Measurements from ENCODE around the gene ECSIT. TPM values are rescaled to one million over a fixed set of nuclear protein-coding genes. Genes with fewer than 3 reads are reported as not detected.
"Not testable (repeated sequence)": the region's sequence is repeated elsewhere in the genome, so short reads cannot be mapped to it uniquely, and the experiment has no call there.

ECSIT gene
- total RNA-seq, 1 experiment from 2014 or later = 39.8 TPM

GRCh38 chr19:11576227-11576626 lies 47.3 kb upstream of the ECSIT start:
- POLR2A ChIA-PET = interaction anchor here (0.6 kb wide), 1 partner anchor 192 kb away, joined by 4 read pairs; the partner anchor contains the start of gene EPOR
- H3K9me3 ChIP-seq = no peaks in the 10 kb centered on the region
- H3K4me3 ChIP-seq (ENCODE audit: low read depth, low read length) = no peak overlapping the region
- no peak overlapping the region for H3K4me3 Mint-ChIP-seq (ENCODE audit: unreplicated experiment)
- no peak for TF ChIP-seq CTCF (IDR thresholded peaks at IDR 0.05; ENCODE audit: insufficient read depth in 1 of 2, low read depth in 1 of 2, low read length in 1 of 2, severe bottlenecking in 1 of 2, unreplicated experiment in 1 of 2)
- H3K27me3 Mint-ChIP-seq (ENCODE audit: insufficient read depth, unreplicated experiment) = no peaks in the 10 kb centered on the region
- H3K4me1 ChIP-seq = no peaks in the 10 kb centered on the region
- intact Hi-C loops (cut with micrococcal nuclease; ENCODE audit: unreplicated experiment) = no loop called here
- H3K27ac Mint-ChIP-seq (ENCODE audit: unreplicated experiment) = no peak overlapping the region
- CTCF ChIA-PET = no interaction called here
- H3K9me3 Mint-ChIP-seq (ENCODE audit: unreplicated experiment) = no peaks in the 10 kb centered on the region
- BruUV-seq (replicated peaks) = no TSS peak
- no peaks in the 10 kb centered on the region for H3K36me3 Mint-ChIP-seq (ENCODE audit: insufficient read depth, unreplicated experiment)
- no peak for DNase-seq
- no peaks in the 10 kb centered on the region for H3K4me1 Mint-ChIP-seq (ENCODE audit: low read depth, unreplicated experiment)
- H3K36me3 ChIP-seq (ENCODE audit: control insufficient read depth, insufficient read depth, low read length) = no peaks in the 10 kb centered on the region
- H3K27me3 ChIP-seq (replicated peaks; ENCODE audit: control insufficient read depth, insufficient read depth, low read length) = no peaks in the 10 kb centered on the region

GRCh38 chr19:11574689-11575088 lies 45.8 kb upstream of the ECSIT start:
- H3K4me3 ChIP-seq (ENCODE audit: low read depth, low read length) = no peak overlapping the region
- intact Hi-C loops (cut with micrococcal nuclease; ENCODE audit: unreplicated experiment) = no loop called here
- Mint-ChIP-seq H3K36me3 (ENCODE audit: insufficient read depth, unreplicated experiment) (no peaks in the 10 kb centered on the region), H3K9me3 (ENCODE audit: unreplicated experiment) (no peaks in the 10 kb centered on the region), H3K4me3 (ENCODE audit: unreplicated experiment) (no peak overlapping the region), H3K27me3 (ENCODE audit: insufficient read depth, unreplicated experiment) (no peaks in the 10 kb centered on the region), H3K27ac (ENCODE audit: unreplicated experiment) (no peak overlapping the region), H3K4me1 (ENCODE audit: low read depth, unreplicated experiment) (no peaks in the 10 kb centered on the region)
- POLR2A ChIA-PET = no interaction called here
- no peaks in the 10 kb centered on the region for H3K36me3 ChIP-seq (ENCODE audit: control insufficient read depth, insufficient read depth, low read length)
- BruUV-seq (replicated peaks) = no TSS peak
- H3K9me3 ChIP-seq = no peaks in the 10 kb centered on the region
- CTCF ChIA-PET = no interaction called here
- TF ChIP-seq CTCF (IDR thresholded peaks at IDR 0.05; ENCODE audit: insufficient read depth in 1 of 2, low read depth in 1 of 2, low read length in 1 of 2, severe bottlenecking in 1 of 2, unreplicated experiment in 1 of 2) = no peak
- no peaks in the 10 kb centered on the region for H3K4me1 ChIP-seq
- DNase-seq = no peak
- no peaks in the 10 kb centered on the region for H3K27me3 ChIP-seq (replicated peaks; ENCODE audit: control insufficient read depth, insufficient read depth, low read length)

GRCh38 chr19:11573763-11574162 lies 44.8 kb upstream of the ECSIT start:
- H3K36me3 Mint-ChIP-seq (ENCODE audit: insufficient read depth, unreplicated experiment); DNase-seq; H3K4me3 ChIP-seq (ENCODE audit: low read depth, low read length); H3K27me3 ChIP-seq (replicated peaks; ENCODE audit: control insufficient read depth, insufficient read depth, low read length); H3K9me3 Mint-ChIP-seq (ENCODE audit: unreplicated experiment); H3K36me3 ChIP-seq (ENCODE audit: control insufficient read depth, insufficient read depth, low read length); H3K4me3 Mint-ChIP-seq (ENCODE audit: unreplicated experiment); H3K4me1 Mint-ChIP-seq (ENCODE audit: low read depth, unreplicated experiment); CTCF ChIA-PET; H3K9me3 ChIP-seq; BruUV-seq (replicated peaks); H3K27ac Mint-ChIP-seq (ENCODE audit: unreplicated experiment); H3K27me3 Mint-ChIP-seq (ENCODE audit: insufficient read depth, unreplicated experiment); H3K4me1 ChIP-seq; intact Hi-C loops (cut with micrococcal nuclease; ENCODE audit: unreplicated experiment); POLR2A ChIA-PET: not testable (repeated sequence)

- H3K4me3 Mint-ChIP-seq (ENCODE audit: unreplicated experiment); H3K36me3 ChIP-seq (ENCODE audit: control insufficient read depth, insufficient read depth, low read length); H3K27me3 ChIP-seq (replicated peaks; ENCODE audit: control insufficient read depth, insufficient read depth, low read length); H3K9me3 ChIP-seq; H3K4me1 ChIP-seq; H3K27ac Mint-ChIP-seq (ENCODE audit: unreplicated experiment); H3K36me3 Mint-ChIP-seq (ENCODE audit: insufficient read depth, unreplicated experiment); DNase-seq; POLR2A ChIA-PET; H3K9me3 Mint-ChIP-seq (ENCODE audit: unreplicated experiment); H3K27me3 Mint-ChIP-seq (ENCODE audit: insufficient read depth, unreplicated experiment); H3K4me1 Mint-ChIP-seq (ENCODE audit: low read depth, unreplicated experiment); intact Hi-C loops (cut with micrococcal nuclease; ENCODE audit: unreplicated experiment); BruUV-seq (replicated peaks); H3K4me3 ChIP-seq (ENCODE audit: low read depth, low read length); CTCF ChIA-PET: not testable (repeated sequence)
Observed at GRCh38 chr19:11573354-11573753, 44.4 kb upstream of the ECSIT start.
